ENCODE results near the gene ARSJ.

ARSJ gene

GRCh38 chr4:113872426-113873260 is 106.8 kb downstream of the ARSJ start:
- Histone ChIP-seq H3K9ac (ENCODE audit: low read length) (no peak overlapping the region), H3K27ac (ENCODE audit: low read depth, low read length, poor library complexity, severe bottlenecking) (no peak overlapping the region), H3F3A (ENCODE audit: insufficient read depth, low read length) (no peaks in the 10 kb centered on the region), H3K9me2 (ENCODE audit: low read depth, low read length) (no peaks in the 10 kb centered on the region), H4K20me1 (ENCODE audit: insufficient read depth, low read length) (no peaks in the 10 kb centered on the region), H3K36me3 (ENCODE audit: insufficient read depth, low read length) (no peaks in the 10 kb centered on the region), H3K4me2 (ENCODE audit: low read length) (no peak overlapping the region), H3K4me1 (ENCODE audit: insufficient read depth, low read length, severe bottlenecking) (no peaks in the 10 kb centered on the region), H3K27me3 (ENCODE audit: insufficient read depth, low read length) (no peaks in the 10 kb centered on the region), H3K9me3 (ENCODE audit: low read length) (no peaks in the 10 kb centered on the region), H3K4me3 (ENCODE audit: low read depth, low read length, poor library complexity, severe bottlenecking) (no peak overlapping the region), H3K79me2 (ENCODE audit: insufficient read depth, low read length) (no peaks in the 10 kb centered on the region), H2AFZ (ENCODE audit: low read length) (no peak overlapping the region)
- TF ChIP-seq EZH2 (IDR thresholded peaks at IDR 0.05; ENCODE audit: borderline replicate concordance, low read length) (no peak), CTCF (IDR thresholded peaks at IDR 0.05; ENCODE audit: low read length) (no peak)

DNA sequence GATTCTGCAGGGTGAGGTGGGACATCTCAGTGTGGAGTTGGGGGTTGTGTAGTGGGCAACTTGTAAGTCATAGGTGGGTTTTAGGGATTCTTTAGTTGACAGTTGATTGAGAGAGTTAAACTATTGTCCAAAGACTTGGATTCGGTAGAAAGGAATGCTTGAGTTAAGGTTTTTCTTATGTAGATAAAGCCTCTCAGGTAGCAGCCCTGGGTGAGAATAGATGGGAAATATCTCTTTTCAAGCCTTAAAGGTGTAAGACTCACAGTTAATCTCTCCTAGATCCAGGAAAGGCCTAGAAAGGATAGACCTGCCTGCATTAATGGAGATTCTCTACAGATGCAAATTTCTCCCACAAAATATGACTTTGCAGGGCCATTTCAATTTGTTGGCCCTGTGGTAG is 108.4 kb downstream of the ARSJ start:
- Histone ChIP-seq H3K4me3 (ENCODE audit: low read depth, low read length, poor library complexity, severe bottlenecking) (no peak overlapping the region), H3K9me2 (ENCODE audit: low read depth, low read length) (peaks cover 2% of the 10 kb centered on the region; the same call in 1 of the 2 replicates), H3K4me1 (ENCODE audit: insufficient read depth, low read length, severe bottlenecking) (no peaks in the 10 kb centered on the region), H4K20me1 (ENCODE audit: insufficient read depth, low read length) (no peaks in the 10 kb centered on the region), H3F3A (ENCODE audit: insufficient read depth, low read length) (no peaks in the 10 kb centered on the region), H3K9me3 (ENCODE audit: low read length) (no peaks in the 10 kb centered on the region), H3K36me3 (ENCODE audit: insufficient read depth, low read length) (no peaks in the 10 kb centered on the region), H3K4me2 (ENCODE audit: low read length) (no peak overlapping the region), H3K79me2 (ENCODE audit: insufficient read depth, low read length) (no peaks in the 10 kb centered on the region), H3K9ac (ENCODE audit: low read length) (no peak overlapping the region), H3K27ac (ENCODE audit: low read depth, low read length, poor library complexity, severe bottlenecking) (no peak overlapping the region), H2AFZ (ENCODE audit: low read length) (no peak overlapping the region), H3K27me3 (ENCODE audit: insufficient read depth, low read length) (no peaks in the 10 kb centered on the region)
- no peak for TF ChIP-seq EZH2 (IDR thresholded peaks at IDR 0.05; ENCODE audit: borderline replicate concordance, low read length)
- TF ChIP-seq CTCF (IDR thresholded peaks at IDR 0.05; ENCODE audit: low read length), result no peak

- no peak overlapping the region for H3K27ac ChIP-seq (ENCODE audit: low read depth, low read length, poor library complexity, severe bottlenecking)
- H3K27me3 ChIP-seq (ENCODE audit: insufficient read depth, low read length), result no peaks in the 10 kb centered on the region
- H3K79me2 ChIP-seq (ENCODE audit: insufficient read depth, low read length), result no peaks in the 10 kb centered on the region
- H3K9me2 ChIP-seq (ENCODE audit: low read depth, low read length), result peaks cover 3% of the 10 kb centered on the region; the same call in 1 of the 2 replicates
- no peak overlapping the region for H3K4me2 ChIP-seq (ENCODE audit: low read length)
- no peak overlapping the region for H3K4me3 ChIP-seq (ENCODE audit: low read depth, low read length, poor library complexity, severe bottlenecking)
- H3F3A ChIP-seq (ENCODE audit: insufficient read depth, low read length), result no peaks in the 10 kb centered on the region
- no peak for TF ChIP-seq EZH2 (IDR thresholded peaks at IDR 0.05; ENCODE audit: borderline replicate concordance, low read length)
- TF ChIP-seq CTCF (IDR thresholded peaks at IDR 0.05; ENCODE audit: low read length), result no peak
- H3K36me3 ChIP-seq (ENCODE audit: insufficient read depth, low read length), result no peaks in the 10 kb centered on the region
- no peak overlapping the region for H3K9ac ChIP-seq (ENCODE audit: low read length)
- H2AFZ ChIP-seq (ENCODE audit: low read length), result no peak overlapping the region
- H4K20me1 ChIP-seq (ENCODE audit: insufficient read depth, low read length), result no peaks in the 10 kb centered on the region
- no peaks in the 10 kb centered on the region for H3K9me3 ChIP-seq (ENCODE audit: low read length)
- H3K4me1 ChIP-seq (ENCODE audit: insufficient read depth, low read length, severe bottlenecking), result no peaks in the 10 kb centered on the region
Observed at GRCh38 chr4:113869743-113870375, 109.6 kb downstream of the ARSJ start.
